Stromal cell of bone marrow (primary cell): ENCODE data around the gene XPNPEP1.

ENCODE experiments used
- DNase-seq: peaks from one replicate; pipeline ENCODE4 v3.0.0-alpha.2; 2012; ENCODE audit warnings: low read depth

Gene XPNPEP1

DNA sequence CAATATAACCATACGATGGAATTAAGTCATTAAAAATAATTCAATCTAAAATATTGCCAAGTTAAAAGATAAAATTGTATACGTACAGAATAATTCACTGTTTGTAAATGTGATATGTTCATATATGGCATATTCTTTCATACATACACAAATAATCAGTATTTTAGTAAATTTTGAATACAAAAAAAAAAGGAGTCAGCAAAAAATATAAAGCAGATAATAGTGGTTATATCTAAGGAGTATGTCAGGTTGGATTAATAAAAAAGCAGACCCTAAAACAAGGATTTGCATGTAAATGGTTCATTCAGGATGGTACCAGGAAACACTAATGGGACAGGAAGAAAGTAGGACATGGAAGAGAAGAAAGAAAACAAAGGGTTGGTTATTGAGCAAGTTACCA is 59.5 kb downstream of the XPNPEP1 start:
- no peak for DNase-seq

DNA sequence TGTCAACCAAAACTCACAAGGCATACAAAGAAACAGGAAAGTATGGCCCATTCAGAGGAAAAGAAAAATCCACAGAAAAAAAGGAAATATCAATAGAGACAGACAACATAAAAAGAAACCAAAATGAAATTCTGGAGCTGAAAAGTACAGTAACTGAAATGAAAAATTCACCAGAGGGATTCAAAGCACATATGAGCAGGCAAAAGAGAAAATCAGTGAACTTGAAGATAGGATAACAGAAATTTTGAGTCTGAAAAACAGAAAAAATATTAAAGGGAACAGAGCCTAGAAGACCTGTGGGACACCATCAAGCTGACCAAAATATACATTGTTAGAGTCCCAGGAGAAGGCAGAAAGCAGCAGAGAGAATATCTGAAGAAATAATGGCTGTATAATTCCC is 60.6 kb downstream of the XPNPEP1 start:
- DNase-seq, result no peak

DNA sequence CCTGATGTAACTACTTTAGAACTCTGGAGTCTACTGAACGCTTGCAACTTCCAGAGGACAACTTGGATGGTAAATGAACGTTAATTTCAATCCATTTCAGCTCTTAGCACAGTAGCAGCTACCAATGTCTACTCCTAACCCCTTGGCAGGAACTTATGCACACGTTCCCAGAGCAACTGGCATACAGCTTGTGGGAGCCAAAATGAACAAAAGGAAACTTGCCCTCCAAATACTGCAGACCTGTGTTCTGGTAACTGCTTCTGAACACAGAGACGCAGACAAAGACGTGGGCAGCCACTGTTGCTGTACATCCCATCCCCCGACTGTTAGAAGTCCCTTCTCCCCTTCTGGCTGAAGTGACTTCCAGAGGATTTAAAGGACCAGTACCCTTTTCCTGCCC is 61.3 kb downstream of the XPNPEP1 start:
- DNase-seq, result no peak

DNA sequence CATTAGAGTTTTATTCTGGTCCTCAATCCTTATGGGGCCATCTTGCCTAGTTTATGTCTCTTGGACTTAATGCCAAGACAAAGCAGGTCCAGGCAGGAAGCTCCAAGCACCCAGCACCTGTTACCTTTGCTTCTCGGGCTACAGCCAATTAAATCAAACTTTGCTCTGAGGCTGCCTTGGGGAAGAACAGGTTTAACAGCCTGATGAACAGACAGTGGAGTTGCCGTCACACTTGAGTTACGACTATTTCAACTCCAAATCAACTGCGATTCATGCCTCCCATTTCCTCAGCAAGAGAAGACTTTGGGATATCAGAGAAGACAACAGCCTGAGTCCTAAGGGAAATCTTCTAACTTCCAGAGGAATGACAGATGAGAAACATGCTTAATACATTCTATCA is 62.2 kb downstream of the XPNPEP1 start:
- DNase-seq, result no peak

DNA sequence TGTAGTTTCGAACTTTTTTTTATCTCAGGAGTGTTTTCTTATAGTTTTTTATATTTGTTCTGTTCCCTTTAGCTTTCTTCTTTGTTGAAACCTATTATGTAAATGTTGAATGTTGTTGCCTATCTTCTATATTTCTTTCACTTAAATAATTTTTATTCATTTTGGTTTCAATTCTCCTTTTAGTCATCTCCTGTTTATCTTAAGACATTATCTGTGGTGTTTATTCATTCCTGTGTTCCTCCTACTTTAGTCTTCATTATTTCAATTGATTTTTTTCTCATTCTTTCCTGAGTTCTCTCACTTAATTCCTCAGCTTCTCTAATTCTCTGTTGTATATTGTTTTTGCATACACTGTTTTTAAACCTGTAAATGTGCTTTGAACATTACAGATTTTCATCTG is 64.1 kb downstream of the XPNPEP1 start:
- no peak for DNase-seq

DNA sequence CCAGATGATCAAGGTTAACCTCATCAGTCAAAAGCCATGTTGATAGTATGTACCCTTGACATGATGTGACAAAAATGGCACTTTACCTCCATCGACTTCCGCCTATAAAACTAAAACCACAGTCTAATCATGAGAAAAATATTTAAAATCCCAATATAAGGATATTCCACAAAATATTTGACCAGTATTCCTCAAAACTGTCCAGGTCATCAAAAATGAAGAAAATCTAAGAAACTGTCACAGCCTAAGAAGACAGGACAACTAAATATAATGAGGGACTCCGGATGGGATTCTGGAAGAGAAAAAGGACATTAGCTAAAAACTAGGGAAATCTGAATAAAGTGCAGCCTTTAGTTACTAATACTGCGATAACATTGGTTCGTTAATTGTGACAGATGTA is 67.6 kb downstream of the XPNPEP1 start:
- no peak for DNase-seq

DNA sequence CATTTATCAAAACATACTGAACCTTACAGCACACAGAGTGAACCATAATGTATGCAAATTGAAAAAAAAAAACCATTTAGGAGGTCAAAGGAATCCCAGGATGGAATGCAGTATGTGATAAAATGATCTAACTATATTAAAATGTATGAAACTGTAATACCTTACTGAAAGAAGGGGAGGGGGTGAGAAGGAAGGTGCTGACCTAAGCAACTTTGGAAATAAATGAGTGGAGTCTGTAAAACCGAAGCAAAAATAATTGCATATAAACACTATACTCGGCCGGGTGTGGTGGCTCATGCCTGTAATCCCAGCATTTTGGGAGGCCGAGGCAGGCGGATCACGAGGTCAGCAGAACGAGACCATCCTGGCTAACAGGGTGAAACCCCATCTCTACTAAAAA is 69.4 kb downstream of the XPNPEP1 start:
- DNase-seq, result no peak

DNA sequence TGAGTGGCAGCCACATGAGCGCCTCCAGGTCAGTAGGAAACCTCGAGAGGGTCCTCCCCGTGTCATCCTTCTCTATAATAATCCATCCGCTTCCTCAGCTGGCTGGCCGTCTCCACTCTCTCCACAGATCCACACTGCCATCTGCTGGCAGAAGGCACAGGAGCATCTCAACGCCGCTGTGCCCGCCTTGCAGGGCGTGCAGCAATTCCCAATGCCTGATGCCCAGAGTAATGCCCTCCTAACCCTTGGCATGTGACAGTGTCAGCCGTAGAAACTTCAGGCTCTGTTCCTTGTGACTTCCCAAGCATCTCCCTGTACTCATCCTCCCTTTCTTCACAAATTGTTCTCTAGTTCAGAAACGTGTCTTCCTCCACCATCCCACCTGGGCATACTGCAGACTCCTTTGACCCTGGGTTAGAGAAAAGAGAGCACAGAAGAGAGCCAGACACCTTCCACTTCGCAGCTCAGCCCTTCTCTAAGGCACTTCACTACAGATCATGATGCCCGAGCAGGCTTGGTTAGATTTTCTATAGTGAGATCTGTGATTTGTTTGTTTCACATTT is 70.8 kb downstream of the XPNPEP1 start:
- peak; percentile 45 for DNase-seq

DNA sequence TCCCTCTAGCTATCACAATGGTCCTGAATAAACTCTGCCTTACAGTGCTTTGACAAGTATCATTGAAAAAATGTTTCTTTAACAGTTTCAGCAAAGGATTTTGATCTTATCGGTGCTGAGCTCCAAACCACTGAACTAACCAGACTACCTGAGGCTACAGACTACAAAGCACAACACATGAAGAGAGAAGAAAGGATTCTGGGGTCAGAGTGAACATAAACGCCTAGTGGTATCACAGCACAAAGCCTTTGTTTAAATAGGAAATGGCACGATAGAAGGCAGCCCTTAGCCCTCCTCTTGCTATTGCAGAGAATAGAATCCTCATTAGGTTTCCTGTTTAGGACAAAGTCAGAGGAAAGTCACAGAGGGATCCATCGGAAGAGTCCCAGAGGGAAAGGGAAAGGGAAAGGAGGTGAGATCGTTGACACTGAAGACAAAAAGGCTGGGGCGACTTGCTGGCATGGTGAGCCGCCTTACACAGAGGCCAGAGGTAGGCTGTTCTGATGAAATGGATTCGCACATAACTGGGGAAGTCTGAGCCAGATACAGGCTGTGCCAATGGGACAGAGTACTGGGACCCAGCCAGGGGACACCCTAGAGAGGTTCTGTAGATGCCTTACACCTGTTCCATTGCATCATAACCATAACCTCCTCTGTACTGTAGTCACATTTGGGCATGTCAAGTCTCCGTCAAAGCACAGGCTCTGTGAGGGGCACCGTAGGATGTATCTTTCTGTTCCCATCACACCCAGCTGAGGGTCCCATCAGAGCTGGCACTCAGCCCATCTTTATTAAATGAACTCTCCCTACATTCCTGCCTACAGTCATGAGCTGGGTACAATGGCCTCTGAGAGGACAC is 71.5 kb downstream of the XPNPEP1 start:
- DNase-seq, result no peak

DNA sequence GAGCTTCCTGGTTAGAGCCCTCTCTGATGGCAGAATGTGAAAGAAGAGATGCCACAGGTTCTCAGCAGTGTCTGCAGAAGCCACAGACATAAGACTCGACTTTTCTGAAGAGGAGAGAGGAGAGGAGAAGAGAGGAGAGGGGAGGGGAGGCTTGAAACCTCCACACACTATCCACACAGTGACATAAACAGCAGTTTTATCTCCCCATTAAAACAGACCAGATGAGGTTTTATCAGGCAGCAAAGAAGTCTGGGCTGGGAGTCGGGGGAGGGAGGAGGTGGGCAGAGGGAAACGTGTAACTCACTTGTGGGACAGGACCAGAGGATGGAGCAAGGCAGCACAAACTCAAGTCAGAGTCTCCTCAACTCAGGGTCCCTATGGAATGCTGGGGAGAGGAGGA is 76.5 kb downstream of the XPNPEP1 start:
- no peak for DNase-seq

DNA sequence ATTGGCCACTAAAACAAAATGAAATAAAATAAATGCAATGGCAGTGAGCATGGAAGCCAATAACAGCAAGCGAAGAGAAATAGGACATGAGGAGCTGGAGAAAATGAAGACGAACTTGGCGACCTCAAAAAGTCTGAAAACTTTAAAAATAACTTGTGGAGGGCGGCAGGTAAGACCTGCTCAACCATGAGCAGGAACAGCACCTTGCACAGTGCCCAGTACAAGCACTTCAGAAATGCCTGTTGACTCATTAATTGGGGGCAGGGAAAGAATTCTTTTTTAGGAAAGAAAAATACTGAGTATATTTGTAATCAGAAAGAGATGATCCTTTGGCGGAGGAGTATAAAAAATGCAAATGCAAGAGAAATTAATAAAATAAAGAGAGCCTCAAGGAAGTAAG is 78.0 kb downstream of the XPNPEP1 start:
- no peak for DNase-seq

DNA sequence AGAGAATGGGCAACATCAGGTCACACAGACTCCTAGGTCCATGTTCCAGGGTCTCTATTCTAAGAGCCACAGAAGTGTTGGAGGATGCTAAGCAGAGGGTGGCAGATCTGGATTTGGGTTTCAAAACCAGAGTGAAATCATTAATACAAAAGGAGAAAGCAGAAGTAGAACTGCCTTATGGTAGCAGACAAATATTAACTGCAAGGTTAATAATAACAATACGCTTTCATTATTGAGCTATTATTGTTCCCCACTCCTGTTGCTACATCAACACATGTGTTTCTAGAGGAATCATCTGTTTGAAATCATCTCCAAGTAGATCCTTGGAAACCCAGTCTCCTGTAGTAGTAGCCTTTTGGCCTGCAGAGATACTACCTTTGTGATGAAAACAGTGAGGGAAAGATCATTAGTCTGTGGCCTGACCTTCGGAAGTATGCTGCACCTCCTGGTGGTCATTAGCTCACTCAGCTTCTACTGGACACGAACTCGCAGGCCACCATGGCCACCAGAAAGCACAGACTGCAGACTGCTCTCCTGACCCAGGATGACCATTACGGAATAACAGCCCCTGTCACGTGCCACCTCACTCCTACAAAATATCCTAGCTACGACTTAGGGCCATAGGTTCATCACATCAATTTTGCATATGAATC is 84.6 kb downstream of the XPNPEP1 start:
- no peak for DNase-seq

DNA sequence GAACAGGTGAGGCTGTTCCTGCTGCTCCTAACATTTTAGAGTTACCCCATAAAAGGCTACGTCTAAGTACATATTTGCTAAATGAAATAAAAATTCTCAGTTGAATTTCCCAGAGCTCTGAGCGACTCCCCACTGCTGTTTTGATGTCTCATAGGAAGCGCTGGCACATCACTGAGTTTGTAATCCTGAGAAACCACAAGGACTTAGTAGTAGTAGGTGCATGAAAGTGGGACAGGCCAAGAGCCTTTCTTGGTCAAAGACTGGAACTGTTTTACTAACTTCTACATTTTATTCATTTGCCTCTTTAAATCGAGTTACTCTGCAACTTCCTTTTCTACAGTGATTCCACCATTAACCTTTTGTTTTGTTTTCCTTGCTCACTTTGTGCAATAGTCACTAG is 85.9 kb downstream of the XPNPEP1 start:
- DNase-seq, result no peak

DNA sequence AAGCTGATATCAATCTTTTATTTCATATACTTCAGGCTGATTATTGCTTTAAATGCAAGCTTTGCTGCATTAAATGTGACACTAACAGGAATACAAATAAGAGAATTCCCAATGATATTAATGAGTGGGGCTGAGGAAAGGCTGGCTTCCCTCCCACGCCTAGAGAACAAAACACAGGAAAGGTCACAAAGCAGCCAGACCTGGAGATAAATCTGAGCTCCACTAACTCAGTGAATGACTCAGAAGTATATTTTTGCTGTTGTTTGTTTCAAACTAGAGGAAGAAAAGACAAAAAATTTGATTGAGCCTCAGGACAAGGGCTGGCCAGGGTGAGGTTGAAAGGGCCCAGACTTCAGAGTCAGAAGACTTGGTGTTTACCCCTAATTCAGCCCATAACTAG is 88.1 kb downstream of the XPNPEP1 start:
- no peak for DNase-seq

DNA sequence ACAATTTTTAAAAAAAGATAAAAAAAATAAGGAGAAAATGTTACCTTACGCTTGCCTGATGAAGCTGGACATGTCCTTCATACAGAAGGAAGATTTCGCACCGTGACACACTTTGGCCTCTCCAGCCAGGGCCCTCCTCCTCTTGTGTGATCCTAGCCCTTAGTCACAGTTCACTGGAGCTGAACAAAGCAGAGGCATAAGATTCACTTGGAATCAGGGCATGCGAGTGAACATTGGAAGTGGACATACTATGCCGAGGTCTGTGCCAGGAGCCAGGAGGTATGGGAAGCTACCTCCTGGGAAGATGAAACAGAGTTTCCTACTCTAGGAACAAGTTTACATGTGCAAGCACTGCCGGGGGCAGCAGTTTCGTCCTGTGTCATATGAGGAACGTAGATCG is 91.5 kb downstream of the XPNPEP1 start:
- no peak for DNase-seq

DNA sequence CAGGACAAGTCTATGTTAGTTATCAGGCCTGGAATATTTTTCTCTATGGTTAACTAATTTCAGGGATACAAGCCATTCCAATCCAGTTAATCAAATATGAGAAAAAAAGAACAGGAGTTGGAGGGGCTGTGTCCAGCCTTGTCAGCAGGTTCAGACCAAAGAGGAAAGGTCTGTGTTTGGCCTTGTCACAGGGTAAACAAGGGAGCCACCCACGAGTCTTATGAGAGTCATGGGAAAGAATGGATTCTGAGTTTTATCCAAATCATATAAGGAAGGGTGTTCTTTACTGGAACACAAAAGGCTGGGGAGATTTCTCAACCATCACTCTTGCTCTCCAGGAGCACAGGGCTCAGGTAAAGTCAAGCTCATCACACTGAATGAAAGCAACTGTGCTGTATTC is 99.1 kb downstream of the XPNPEP1 start:
- no peak for DNase-seq

DNA sequence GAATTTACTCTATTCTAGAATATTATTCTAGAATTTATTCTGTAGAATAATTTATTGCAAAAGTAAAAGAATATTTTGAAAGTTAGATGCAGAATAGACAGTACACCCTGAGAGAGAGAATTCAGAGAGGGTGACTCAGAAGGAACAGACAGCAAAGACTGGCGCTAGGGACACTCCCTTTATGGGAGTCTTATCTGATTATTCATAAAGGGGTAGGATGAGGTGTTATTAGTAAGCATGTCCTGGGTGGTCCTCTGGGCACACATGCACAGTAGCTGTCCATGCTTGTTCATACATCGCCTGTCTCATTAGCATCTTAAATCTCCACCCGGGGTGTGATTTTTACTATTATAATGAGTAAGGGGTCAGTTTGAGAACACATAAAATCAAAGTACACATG is 100.1 kb downstream of the XPNPEP1 start:
- no peak for DNase-seq

DNA sequence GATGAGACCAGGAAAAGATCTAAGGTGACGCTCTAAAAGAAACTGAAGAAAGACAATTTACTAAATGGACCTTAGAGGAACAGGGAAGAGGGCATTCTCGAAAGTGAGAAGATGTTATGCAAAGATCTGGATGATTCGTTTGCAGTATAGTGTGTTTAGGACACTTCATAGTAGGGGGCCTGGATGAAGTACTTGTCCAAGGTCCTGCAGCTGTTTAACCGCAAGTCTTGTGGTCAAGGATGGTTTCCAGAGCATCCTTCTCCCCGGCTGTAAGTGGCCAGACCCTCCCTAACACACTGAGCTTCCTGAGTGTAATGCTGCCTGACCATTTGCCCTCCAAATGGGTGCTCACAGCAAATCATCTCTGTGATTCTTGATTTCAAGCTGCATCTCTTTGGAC is 101.6 kb downstream of the XPNPEP1 start:
- DNase-seq, result no peak

DNA sequence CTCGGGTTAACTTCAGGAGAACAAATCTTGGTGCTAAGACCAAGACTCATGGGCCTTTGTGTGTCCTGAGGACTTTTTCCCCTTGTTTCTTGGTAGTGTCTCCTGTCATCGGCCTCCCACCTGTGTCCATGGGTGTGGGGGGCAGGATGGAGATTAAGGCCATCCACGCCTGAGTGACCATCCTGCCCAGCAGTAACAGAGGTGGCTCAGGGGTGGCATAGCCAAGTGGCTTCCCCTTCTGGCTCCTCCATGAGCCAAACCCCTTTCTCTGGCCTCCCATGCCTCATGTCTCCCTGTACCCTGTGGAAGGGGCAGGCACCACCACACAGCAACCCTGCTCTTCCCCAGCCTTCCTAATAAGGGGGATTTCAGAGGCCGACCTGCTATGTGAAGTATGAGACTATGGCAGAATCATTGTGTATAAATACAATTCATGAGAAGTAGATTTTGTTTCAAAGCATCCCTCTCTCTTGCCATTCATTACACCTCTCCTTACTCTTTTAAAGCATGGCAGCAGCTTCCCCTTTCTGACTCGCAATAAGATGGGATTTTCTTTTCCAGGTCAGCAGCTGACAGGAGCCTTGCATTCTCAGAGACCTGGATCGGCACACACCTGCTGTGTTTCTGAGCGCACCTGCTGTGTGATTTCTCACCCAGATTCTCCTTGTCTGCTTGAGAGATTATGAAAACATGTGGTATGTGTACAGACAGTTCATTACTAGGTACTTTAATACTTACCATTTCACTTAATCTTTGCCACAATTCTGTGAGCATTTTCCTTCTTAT is 102.5 kb downstream of the XPNPEP1 start:
- DNase-seq, result no peak

DNA sequence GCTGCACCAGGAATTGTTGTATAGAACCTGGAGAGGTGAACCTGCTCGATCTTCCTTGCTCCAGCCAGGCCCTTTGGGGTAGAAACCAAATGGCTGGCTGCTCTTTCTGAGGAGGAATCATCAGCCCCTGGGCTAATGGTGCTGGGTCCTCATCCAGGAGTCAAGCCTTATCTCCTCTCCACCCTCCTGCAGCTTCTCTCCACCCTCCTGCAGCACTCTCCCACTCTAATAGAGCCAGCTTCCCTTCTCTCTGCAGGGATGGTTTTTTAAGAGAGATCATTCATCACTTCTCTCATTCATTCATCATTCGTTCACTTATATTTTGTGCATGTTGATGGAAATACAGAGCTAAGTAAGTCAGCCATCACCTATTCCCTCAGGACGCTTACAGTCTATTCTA is 103.5 kb downstream of the XPNPEP1 start:
- no peak for DNase-seq
